Astrocyte of the cerebellum (primary cell): ENCODE data around the gene MRPL32.

Source experiments
- DNase-seq: peaks from one replicate; pipeline ENCODE4 v3.0.0-alpha.2; 2011; ENCODE audit warnings: low read depth
- H3K4me3 ChIP-seq: 2 replicates; pipeline ENCODE4 v1.5.1; 2011; ENCODE audit warnings: mild to moderate bottlenecking, low read depth, low read length, moderate library complexity
- in situ Hi-C: cut with HindIII; loops from 2 replicates; pipeline ENCODE4 v1.10.0; 2017; ENCODE audit warnings: low sequenced_read_pairs
- TF ChIP-seq, protein P1 (sequence below): IDR thresholded peaks from 2 replicates; pipeline ENCODE4 v1.5.1; 2012; ENCODE audit warnings: low read length, low read depth, moderate library complexity, mild to moderate bottlenecking; ENCODE audit errors: missing control alignments

The MRPL32 gene

DNA sequence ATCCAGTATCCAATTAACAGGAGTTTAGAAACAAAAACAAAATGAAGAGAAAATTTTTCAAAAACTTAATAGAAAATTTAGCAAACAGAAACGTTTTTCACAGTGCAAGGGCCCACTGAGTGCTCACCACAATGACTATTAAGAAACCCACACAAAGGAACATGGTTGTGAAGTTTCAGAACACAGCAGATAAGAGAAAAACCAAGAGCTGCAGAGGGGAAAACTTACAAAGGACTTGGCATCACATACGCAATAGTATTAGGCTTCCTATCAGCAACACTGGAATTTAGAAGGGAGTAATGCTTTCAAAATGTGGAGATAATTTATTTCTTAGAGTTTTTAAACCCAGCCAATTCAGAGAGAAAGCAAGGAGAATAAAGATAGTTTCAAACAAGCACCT, 18.6 kb upstream of the MRPL32 start:
- TF ChIP-seq, protein P1, sequence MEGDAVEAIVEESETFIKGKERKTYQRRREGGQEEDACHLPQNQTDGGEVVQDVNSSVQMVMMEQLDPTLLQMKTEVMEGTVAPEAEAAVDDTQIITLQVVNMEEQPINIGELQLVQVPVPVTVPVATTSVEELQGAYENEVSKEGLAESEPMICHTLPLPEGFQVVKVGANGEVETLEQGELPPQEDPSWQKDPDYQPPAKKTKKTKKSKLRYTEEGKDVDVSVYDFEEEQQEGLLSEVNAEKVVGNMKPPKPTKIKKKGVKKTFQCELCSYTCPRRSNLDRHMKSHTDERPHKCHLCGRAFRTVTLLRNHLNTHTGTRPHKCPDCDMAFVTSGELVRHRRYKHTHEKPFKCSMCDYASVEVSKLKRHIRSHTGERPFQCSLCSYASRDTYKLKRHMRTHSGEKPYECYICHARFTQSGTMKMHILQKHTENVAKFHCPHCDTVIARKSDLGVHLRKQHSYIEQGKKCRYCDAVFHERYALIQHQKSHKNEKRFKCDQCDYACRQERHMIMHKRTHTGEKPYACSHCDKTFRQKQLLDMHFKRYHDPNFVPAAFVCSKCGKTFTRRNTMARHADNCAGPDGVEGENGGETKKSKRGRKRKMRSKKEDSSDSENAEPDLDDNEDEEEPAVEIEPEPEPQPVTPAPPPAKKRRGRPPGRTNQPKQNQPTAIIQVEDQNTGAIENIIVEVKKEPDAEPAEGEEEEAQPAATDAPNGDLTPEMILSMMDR = no peak
- no peak overlapping the region for H3K4me3 ChIP-seq
- in situ Hi-C loops = no loop called here
- DNase-seq = no peak

DNA sequence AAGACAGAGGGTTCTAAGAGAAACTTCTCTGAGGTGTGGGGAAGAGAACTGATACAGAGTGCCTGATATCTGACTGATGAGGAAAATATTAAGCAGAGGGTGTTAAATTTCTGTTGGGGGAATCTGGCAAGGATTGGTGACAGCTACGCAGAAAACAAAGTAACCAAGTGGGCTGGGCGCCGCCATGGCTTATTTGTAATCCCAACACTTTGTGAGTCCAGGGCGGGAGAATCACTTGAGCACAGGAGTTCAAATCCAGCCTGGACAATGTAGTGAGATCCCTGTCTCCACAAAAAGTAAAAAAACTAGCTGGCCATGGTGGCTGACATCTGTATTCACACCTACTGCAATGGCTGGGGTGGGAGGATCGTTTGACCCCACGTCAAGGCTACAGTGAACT, 18.2 kb upstream of the MRPL32 start:
- in situ Hi-C loops = no loop called here
- no peak overlapping the region for H3K4me3 ChIP-seq
- DNase-seq = no peak
- TF ChIP-seq, protein P1 = no peak

DNA sequence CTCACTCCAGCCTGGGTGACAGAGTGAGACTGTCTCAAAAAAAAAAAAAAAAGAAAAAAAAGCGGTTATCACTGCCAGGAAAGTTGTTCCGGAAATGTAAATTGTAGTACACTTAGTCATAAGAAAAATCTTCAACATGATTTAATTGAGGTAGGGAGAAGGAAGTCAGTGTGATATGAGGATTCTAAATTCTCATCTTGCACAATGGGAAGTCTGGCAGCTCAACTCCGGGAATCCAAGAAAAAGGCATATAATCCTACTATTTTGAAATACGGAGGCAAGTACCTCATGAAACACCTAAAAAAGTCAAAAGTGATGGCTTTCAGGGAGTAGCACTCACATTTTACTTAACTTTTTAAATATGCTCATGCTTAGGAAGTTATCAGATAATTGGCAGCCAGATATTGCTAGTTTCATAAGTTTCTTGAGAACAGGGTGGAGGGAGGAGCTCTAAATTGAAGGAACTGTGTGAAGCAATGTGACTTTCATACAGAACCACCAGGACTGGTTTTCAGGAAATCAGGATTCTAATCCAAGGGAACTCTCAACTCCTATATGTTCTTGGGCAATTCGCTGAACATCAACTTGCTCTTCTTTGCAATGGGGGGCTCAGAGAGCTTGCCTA, 17.6 kb upstream of the MRPL32 start:
- H3K4me3 ChIP-seq = no peak overlapping the region
- in situ Hi-C loops = no loop called here
- TF ChIP-seq, protein P1 = no peak
- DNase-seq = no peak

DNA sequence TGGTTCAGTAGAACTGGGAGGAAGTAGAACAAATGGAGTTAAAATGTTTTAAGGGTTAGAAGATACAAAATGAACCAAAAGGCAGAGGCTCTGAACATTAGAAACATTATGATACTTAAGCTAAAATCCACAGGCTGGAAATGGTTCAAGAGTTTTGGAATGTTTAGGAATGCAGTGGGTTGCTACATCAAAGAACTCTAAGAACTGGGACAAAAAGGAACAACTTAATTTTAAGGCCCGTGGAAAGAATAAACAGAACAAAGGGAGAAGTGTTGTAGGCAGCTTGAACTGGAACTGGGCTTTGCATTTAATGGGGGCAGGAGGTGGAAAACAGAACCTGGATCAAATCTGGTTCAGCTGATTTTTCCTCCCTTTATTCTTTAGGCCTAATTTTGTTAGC, 16.8 kb upstream of the MRPL32 start:
- TF ChIP-seq, protein P1 = no peak
- in situ Hi-C loops = no loop called here

DNA sequence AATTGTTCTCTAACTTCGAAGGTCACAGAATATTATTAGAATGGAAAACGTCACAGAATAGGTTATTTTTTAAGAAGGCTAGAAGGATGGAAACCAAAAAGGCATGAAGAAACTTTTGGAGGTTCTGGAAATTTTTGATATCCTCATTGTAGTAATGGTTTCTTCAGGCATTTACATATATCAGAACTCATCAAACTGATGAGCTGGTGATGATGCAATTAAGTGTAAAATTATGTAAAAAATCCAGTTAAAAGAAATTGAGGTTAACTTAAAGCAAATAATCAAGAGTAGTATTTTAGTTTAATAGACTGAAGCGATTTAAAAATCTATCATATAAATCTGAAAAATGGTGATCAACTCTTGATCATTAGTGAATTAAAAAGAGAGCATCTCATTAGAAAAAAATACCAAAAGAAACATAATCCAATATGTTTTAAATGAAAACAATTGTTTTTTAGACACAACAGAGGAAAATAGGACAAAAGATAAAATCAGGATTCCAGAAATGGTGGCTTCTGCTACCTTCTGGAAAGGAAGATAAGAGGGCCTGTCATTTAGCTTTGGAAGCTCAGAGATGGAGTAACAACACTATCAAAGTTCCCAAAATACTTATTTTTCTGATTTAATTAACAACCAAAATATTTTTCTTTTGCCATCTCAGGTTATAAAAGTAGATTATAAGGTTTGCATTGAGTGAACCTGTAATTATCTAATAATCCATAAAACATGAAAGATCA, 10.0 kb upstream of the MRPL32 start:
- in situ Hi-C loops = no loop called here
- TF ChIP-seq, protein P1 = no peak
- no peak overlapping the region for H3K4me3 ChIP-seq
- no peak for DNase-seq

More for the DNA sequence above, 16.8 kb upstream of the MRPL32 start:
- DNase-seq = peak; percentile 57
- H3K4me3 ChIP-seq = no peak overlapping the region

DNA sequence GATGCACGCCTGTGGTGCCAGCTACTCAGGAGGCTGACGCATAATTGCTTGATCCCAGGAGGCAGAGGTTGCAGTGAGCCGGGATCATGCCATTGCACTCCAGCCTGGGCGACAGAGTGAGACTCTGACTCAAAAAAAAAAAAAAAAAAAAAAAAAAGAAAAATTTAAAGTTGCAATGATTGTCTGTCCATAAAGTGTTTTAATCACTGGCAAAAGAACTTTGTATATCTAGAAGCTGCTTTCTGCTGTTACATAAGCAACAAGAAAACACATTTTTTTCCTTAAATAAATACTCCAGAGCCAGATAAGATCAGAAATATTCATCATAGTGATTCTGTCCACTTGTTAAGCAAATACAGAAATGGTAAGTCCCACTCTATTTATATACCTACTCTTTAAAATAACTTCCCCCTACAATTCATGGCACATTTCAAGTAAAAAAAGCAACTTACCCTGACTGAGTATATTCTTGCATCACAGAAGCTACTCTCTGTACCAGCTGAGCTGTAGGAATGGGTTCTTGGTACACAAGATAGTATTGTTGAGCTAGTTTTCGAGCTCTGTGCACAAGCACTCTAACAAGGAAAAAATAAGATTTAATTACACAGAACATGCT, 7.8 kb upstream of the MRPL32 start:
- TF ChIP-seq, protein P1 = no peak
- no peak overlapping the region for H3K4me3 ChIP-seq
- in situ Hi-C loops = no loop called here
- no peak for DNase-seq
